Jurkat, Clone E6-1 (cell line): ENCODE results near the gene TNIP2.
"Not testable (repeated sequence)": the region's sequence is repeated elsewhere in the genome, so short reads cannot be mapped to it uniquely, and the experiment has no call there.

Source experiments
- DNase-seq: peaks from one replicate; pipeline ENCODE4 v3.0.0-alpha.2; 2011; ENCODE audit warnings: low read depth, low spot score
- H3K4me3 ChIP-seq: 2 replicates; pipeline ENCODE4 v1.5.1; 2011; ENCODE audit warnings: mild to moderate bottlenecking, low read length, control low read depth, moderate library complexity

Gene TNIP2

DNA sequence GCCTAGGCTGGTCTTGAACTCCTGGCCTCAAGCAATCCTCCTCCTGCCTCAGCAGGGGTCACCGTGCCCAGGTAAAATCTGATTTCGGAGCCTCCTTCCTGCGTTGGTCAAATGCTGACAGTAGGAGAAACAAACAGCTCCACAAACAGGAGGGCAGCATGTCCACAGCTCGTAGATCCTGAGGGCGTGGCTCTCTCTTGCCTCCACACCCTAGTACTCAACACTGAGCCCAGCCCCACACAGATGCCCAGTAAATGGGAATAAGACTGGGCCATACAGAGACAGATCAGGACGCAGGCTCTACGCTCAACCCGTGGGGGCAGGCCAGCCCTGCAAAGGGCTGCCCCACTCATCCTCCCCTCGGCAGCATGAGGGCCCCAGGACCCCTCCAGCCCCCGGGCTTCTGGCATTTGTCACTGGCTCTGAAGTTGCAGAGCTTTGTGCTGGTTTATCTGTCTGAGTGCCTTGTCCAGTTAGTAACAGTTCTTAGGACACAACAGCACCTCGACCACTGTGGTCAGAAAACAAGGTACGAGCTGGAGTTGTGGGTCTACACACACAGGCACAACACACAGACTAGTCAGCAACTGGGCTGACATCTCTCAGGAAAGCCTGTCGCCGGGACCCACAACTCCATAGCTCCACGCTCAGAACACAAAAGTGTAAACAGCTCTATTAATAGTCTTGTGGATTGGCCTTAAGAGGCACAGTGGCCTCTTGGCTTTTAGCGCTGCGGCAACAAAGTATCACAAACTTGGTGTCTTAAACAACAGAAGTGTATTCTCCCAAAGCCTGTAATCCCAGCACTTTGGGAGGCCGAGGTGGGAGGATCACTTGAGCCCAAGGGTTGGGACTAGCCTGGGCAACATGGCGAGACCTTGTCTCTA, 5.2 kb downstream of the TNIP2 start:
- no peak for DNase-seq
- H3K4me3 ChIP-seq = no peak overlapping the region

DNA sequence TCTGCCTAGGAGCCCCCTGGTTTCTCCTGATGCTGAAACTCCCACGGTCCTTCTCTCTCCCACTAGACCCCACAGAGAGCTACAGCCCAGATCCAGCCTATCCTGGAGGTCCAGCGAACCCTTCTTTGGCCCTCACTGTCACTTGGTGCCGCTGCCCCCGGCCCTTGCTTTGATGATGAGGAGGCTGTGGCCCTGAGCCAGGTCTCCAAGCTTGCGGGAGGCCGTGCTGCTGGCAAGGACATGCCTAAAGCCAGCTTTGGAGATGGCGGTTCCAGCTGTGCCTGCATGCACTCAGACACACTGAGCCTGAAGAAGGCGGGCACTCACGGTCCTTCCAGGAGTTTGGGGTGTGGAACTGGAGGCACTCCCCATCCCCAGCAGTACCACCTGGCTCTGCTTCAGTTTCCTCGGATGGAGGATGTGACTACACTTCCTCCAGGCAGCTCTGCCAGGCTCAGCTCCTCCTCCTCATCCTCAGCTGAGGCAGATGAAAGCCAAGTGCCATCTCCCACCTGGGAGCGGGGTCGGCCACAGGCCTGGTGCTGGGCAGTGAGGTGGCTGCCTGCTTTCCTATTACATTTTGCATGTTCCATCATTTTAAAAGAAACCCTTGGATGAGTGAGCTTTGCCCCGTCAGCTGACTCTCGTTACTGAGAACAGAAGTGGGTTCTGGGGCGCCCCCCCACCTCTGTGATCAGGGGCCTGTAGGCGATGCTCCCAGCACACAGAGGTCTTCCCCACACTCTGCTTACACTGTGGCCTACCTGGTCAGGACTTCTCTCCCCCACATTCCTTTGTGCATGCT, 9.0 kb downstream of the TNIP2 start:
- DNase-seq = no peak
- no peak overlapping the region for H3K4me3 ChIP-seq

DNA sequence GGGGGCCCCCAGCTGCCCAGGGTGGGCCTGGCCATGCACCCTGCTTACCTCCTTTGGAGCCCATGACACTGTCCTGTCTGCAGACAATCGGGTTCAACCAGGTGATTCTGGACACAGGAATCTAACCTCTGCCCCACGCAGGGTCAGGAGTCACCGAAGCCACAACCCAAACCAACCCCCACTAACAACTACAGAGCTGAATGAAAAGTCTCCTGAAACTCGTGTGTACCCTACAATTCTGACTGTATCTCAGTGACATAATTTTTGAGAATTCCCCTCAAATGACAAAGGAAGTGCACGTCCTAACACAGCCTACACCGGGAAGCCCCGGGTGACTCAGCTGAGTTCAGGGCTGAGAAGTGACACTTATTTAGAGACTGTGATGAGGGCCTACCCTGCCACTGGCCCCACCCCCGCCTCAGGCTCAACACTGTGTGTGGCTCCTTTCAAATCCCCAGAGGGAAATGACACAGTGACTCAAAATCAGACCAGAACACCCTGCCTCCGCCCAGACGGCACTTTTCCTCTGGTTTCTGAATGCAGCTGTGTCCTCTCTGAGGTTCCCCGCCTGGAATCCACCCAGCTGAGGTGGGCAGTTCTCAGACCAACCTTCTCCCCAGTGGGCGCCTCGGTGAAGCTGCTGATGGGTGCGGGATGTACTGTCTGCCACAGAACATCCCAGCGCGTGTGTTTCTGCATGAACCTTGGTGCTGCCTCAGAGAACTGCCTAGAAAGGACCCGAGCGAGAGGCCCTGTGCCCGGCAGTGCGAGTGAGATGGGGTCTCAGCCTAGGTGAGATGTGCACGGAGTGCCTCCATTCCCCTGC, 9.9 kb downstream of the TNIP2 start:
- H3K4me3 ChIP-seq = no peak overlapping the region
- no peak for DNase-seq

DNA sequence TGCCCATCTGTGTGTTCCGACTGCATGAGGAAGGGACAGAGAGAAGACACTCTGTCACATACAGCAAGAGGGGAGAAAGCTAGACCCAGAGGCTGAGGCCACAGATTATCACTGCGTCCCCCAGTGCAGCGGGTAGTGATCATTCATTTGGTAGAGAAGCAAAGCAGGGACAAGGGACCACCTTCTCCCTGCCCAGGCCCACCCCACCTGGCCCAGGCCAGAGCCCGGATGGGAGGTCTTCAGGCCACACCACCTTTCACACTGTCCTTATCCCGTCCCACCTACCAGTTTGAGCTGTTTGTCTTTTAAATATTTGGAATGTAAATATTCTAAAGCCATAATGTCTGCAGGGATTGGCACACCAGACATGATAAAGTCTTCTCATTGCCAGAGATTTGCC, 10.6 kb downstream of the TNIP2 start:
- H3K4me3 ChIP-seq = no peak overlapping the region
- DNase-seq = no peak

DNA sequence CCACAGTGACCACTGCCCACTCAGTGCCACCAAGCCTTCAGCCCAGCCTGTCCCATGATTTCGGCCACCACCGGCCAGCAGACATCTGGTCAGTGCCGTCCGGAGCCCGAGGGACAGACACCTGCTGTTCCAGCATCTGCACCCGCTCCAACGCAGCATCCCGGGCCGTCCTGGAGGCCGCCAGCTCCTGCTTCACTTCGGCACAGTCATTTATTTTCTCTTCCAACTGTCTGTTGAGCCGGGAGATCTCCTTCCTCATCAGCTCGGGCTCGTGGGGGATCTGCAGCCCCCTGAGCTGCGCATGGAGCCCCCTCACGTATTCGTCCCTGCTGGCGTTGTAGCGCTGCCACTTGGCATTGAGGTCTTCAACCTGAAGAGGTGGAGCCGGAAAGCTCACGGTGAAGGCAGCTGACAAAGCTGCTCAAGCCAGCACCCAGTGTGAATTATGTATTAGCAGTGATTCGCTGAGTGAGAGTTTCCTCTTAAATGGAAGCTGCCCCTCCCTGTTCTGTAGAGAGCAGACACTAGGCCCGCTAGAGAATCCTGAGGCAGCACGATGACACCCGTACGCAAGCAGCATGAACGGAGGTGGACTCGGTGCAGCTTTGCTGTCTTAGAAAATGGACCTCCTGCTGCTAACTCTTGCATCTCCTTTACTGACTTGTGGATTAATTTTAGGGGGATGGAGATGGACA, 11.4 kb downstream of the TNIP2 start:
- H3K4me3 ChIP-seq = no peak overlapping the region

DNA sequence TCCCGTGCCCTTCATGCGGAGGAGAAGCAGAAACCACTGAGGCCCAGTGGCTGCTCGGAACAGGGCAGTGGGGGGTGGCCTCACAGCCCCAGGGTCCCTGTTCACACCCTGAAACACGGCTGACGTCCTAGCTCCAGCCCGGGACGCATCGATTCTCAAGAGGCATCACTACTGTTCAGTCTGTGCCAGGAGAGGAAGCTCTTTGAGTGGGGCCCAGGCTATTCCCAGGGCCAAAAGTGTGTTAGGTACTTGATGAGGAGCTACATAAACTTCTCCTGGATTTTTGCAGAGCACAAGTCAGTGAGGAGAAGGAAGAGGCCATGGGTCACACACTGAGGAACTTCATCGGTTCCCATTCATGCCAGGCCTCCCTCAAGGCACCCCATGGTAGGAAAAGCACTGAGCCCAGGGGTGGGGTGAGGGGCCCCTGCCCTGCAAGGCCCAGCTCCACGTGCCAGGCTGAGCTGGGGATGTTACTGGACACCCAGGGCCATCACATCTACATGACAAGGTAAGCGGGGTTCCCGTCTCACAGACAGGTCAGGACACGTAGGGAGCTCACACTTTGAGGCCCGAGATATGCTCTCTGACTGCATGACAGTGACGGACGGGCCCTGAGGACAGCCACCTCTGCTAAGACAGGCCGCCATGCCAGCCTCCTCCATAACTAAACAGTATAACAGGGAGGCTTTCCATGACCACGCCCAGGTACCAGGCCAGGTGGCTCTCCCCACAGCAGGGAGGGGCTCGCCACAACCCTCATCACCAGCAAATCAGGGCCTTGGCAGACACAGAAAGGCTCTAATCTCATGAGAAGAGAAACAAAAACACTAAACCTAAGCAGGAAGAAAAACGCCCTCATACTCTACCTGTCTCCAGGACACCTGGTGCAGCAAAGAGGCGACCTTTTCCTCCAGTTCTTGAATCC, 12.4 kb downstream of the TNIP2 start:
- no peak for DNase-seq
- H3K4me3 ChIP-seq = no peak overlapping the region

More for the DNA sequence above, 11.4 kb downstream of the TNIP2 start:
- DNase-seq = no peak

DNA sequence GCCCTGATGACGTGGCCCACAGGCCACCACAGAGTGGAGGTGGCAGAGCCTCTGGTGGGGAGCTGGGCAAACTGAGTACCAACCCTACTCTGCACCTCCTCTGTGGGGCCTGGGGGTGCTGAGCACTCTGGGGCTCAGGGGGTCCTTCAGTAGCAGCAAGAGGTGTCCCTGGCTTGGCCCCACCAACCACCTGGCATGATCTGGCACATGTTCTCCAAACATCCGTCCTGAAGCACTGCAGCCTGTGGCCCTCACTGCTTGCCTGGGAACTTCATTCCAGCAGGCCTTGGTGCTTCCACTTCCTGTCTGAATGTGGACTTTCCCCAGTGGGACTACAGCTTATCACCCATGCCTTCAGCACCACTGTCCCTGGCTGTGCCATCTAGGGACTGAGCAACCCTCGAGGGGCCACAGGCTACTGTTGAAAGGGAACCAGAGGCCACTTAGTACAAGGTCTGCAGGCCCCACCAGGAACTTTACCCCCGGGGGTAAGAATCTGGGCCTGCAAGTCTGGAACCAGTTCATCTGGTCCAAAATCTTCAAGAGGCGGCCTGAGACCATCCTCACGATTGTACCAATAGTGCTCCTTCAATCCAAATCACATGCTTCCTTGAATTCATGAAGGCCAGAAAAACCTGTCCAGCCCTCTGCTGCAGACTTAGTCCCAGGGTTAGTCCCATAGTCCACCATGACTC, 13.2 kb downstream of the TNIP2 start:
- H3K4me3 ChIP-seq = no peak overlapping the region

DNA sequence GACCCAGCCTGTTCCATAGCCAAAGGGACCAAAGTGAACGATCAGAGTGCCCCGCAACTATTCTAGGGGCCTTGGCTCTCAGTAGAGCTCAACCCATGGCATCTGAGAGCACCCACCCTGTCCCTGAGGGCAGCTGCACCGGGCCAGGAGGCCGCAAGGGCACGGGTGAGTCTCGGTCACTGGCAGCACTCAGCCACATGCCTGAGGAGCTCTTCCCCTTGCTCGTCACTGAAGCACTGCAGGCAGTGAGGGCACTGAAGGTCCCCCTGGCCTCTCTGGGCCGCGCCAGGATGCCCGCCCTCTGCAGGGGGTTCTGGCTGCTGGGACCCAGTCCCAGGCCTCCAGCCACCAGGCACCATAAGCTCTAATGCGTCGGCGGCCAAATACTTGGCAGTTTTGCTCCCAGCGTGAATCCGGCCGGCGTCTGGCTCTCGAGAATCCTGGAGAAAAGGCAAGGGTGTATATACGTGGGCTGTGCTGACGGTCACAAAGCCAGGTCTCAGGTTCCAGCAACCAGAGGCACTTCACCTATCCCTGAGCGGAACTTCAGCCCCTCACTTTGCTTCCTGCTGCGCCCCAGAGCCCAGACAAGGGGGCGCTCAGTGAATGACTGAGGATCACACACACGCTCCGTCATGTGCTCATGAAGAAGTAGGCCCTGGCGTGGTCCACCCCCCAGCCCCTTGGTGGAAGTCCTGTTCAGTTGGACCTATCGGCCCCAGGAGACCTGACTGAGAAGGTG, 13.9 kb downstream of the TNIP2 start:
- no peak overlapping the region for H3K4me3 ChIP-seq
- DNase-seq = no peak

More for the DNA sequence above, 13.2 kb downstream of the TNIP2 start:
- no peak for DNase-seq

DNA sequence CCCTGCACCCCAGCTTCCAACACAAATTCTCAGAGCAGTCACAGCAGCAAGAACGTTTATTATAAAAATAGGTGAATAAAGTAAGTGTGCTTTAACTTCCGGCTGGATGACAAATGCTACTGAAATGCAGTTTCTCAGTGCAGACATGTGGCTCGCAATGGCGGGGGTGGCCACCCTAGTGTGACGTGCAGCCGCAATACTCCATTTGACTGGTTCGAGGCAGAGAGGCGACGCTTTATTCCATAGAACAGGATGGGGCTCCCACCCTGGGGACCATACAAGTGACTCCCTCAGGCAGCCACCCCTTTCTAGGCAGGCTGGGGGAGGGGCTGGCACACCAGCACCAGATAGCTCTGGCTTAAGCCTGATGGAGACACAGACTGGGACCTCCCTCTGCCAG, 14.5 kb downstream of the TNIP2 start:
- no peak overlapping the region for H3K4me3 ChIP-seq
- DNase-seq = no peak

DNA sequence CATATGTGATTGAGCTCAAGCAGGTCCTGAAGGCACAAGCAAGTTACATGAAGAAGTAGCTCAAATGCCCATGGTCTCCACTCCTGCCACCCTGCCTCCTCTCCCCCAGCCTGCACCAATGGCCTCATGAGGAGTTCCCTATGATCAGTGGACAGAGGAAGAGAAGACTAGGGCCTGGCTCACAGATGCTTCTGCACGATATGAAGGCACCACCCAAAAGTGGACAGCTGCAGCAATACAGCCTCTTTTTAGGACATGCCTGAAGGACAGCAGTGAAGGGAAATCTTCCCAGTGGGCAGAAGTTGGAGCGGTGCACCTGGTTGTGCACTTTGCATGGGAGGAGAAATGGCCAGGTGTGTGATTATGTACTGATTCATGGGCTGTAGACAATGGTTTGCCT, 17.8 kb downstream of the TNIP2 start:
- DNase-seq = not testable (repeated sequence)

DNA sequence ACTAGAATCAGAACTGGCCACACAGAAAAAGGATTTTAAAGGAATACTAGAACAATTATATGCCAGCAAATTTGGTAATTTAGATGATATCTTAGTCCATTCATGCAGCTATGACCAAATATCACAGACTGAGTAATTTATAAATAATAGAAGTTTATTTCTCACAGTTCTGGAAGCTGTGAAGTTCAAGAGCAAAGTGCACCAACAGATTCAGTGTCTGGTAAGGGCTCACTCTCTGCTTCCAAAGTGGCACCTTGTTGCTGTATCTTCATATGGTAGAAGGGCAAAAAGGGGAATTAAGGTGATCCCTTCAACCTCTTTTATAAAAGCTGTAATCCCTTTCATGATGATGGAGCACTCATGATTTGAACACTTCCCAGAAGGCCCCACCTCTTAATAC, 20.3 kb downstream of the TNIP2 start:
- no peak for DNase-seq
- H3K4me3 ChIP-seq = no peak overlapping the region

More for the DNA sequence above, 17.8 kb downstream of the TNIP2 start:
- not testable (repeated sequence) for H3K4me3 ChIP-seq

DNA sequence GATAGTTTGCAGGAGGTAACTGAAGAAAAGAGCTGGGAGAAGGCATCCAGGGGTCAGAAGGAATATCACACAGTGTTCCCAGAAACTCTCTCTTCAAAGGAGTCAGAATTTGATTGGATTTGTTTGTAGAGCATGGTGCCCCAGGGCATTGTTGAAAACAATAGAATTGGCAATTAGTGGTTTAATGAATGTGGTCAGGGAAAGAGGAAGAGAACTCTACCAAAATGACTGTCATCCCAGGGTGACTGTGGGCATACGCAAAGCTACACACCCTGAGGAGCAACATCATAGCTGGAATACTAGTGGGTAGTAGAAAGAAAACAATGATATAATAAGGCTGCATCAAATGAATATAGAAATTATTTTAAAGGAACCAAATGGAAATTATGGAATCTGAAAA, 21.5 kb downstream of the TNIP2 start:
- DNase-seq = no peak
- H3K4me3 ChIP-seq = no peak overlapping the region

DNA sequence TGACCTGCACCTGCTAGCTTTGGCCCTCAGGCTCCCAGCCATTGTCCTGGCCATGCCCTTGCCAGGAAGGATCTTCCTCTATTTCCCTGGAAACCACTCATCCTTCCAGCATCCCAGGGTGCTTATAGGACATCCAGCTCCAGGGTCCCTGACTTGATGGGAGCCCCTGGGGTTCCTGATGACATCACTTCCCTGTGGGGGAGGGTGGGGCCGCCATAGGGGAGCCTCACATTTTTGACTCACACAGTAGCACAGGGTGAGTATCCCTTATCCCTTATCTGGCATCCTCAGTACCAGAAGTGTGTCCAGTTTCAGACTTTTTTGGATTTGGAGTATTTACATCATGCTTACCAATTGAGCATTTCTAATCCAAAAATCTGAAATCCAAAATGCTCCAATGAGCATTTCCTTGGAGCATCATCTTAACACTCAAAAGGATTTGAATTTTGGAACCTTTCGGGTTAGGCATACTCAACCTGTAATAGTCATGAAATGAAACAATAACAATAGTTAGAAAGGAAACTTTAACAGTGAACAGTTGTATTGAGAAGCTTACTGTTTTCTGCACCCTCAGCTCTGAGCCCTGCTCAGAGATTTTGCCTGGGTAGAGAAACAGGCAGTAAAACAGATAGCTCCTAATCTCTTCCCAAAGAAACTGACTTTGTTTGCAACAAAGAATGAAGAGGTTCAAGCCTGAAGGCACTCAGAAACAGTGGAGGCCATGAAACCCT, 22.1 kb downstream of the TNIP2 start:
- no peak overlapping the region for H3K4me3 ChIP-seq
- no peak for DNase-seq

DNA sequence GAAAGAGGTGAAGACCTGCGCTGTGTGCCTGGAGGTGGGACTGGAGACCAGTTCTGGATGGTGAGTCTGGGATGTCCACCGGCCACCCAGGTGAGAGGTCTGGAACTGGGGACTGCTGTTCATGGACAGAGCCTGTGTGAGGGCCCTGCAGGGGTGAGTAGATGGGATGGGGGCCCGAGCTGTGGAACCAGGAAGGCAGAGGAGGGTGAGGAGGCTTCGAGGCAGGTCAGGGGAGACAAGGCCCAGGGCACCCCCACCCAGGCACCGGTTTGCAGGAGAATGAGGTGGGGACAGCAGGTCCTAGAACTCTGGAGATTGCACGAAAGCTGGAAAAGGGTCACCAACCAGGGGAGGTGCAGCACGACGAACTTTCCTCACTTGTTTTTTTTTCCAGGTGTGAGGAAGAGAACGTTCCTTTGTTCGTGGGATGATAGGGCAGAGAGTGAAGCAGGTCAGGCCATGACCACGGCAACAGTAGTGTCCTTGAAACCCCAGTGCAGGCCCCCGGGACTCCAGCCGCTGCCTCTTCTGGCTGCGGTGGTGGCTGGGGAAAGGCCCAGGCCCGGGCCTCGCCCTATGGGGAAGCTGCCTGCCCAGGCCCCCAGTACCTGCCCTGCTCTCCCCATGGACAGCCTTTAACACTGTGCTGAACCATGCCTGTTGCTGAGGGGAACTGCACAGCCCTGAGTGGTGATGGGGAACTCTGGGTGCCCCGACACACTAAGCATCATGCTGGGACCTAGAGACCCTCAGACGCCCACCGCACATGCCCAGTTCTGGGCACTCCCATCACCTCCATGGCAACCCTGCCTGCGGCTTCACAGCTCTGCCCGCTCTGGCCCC, 22.9 kb downstream of the TNIP2 start:
- no peak for DNase-seq
- H3K4me3 ChIP-seq = no peak overlapping the region

DNA sequence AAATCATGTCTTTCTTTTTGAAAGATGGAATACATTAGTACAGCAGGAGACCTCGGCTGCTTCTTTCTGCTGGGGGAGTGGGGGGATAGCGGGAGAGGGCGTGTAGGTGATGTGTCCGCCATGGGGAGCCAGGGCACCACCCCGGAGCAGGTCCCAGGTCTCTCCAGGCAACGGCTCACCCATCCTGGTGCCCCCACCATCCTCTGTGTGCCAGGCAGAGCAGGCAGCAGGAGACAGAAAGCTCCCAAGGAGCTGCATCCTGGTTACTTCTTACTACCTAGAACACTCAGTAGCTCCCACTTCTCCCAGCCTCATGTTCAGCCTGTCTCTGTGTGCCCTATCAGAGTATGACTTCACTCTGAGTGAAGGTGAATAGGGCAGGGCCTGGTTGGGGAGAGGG, 23.6 kb downstream of the TNIP2 start:
- no peak overlapping the region for H3K4me3 ChIP-seq
- DNase-seq = no peak
